ENCODE results near the gene ADNP2. TPM values are rescaled to one million over a fixed set of nuclear protein-coding genes. Genes with fewer than 3 reads are reported as not detected.

The ADNP2 gene
- total and polyA plus RNA-seq, 2 of the 4 experiments (the other 2 are of a cell fraction): 5.6 to 18.3 TPM

GRCh38 chr18:80181642-80182461 lies 72.8 kb downstream of the ADNP2 start:
- H3K9me3 ChIP-seq (ENCODE audit: control insufficient read depth, insufficient read depth, low read length): no peaks in the 10 kb centered on the region
- no peak overlapping the region for H3K14ac ChIP-seq (replicated peaks; ENCODE audit: low read depth, low read length)
- ATAC-seq (ENCODE audit: low read depth) (no peak), DNase-seq (no peak)
- dilution Hi-C loops (cut with HindIII; ENCODE audit: low sequenced_read_pairs, unreplicated experiment) (no loop called here), intact Hi-C loops (cut with micrococcal nuclease) (no loop called here), in situ Hi-C loops (cut with MboI; ENCODE audit: low sequenced_read_pairs) (no loop called here)
- peaks cover 3% of the 10 kb centered on the region; the same call in 1 of the 2 replicates for H4K20me1 ChIP-seq (ENCODE audit: insufficient read depth, low read length)
- BruUV-seq (replicated peaks): no TSS peak
- no peak overlapping the region for H4K91ac ChIP-seq (ENCODE audit: insufficient read depth, low read depth, low read length)
- no peak overlapping the region for H3K27ac ChIP-seq (ENCODE audit: insufficient read depth, low read length)
- H3K9me1 ChIP-seq (ENCODE audit: insufficient read depth, low read length): peaks cover 11% of the 10 kb centered on the region
- ChIA-PET POLR2A (ENCODE audit: unreplicated experiment) (no interaction called here), CTCF (interaction anchor here (1.5 kb wide), 1 partner anchor 24 kb away, joined by 4 read pairs; no protein-coding TSS in a partner anchor)
- no peak overlapping the region for H2AK9ac ChIP-seq (replicated peaks; ENCODE audit: low read depth, low read length, poor library complexity)
- H2AFZ ChIP-seq (replicated peaks; ENCODE audit: low read length, poor library complexity): no peak overlapping the region
- H3K9ac ChIP-seq (ENCODE audit: low read depth, low read length): no peak overlapping the region
- H3K4me2 ChIP-seq (ENCODE audit: low read depth, low read length): no peak overlapping the region
- no peak overlapping the region for H2BK15ac ChIP-seq (ENCODE audit: low read depth, low read length)
- H3K56ac ChIP-seq (ENCODE audit: extremely low read depth, insufficient read depth, low read length): no peak overlapping the region
- no peaks in the 10 kb centered on the region for H3K36me3 ChIP-seq (ENCODE audit: control insufficient read depth, insufficient read depth, low read length)
- H3K4me3 ChIP-seq (ENCODE audit: insufficient read depth, low read depth, low read length): no peak overlapping the region
- peaks cover 0 to 15% of the 10 kb centered on the region in 2 experiments; a peak in 2 of 4 replicates for H3K79me1 ChIP-seq (ENCODE audit: low read depth in 1 of 2, low read length in 2 of 2)
- TF ChIP-seq SMC3 (IDR thresholded peaks at IDR 0.05; ENCODE audit: low read depth, low read length) (no peak), RFX5 (IDR thresholded peaks at IDR 0.05; ENCODE audit: low read depth, low read length) (no peak), MAFK (IDR thresholded peaks at IDR 0.05; ENCODE audit: low read depth, low read length) (no peak), CEBPB (IDR thresholded peaks at IDR 0.05; ENCODE audit: low read depth, low read length) (0 out of 2 replicates have a peak, but pooled peaks have one; percentile 42), ELK1 (IDR thresholded peaks at IDR 0.05; ENCODE audit: borderline replicate concordance, low read depth, low read length) (no peak)
- H2BK120ac ChIP-seq (ENCODE audit: low read depth, low read length): no peak overlapping the region
- H3K4me1 ChIP-seq (ENCODE audit: control insufficient read depth, insufficient read depth, low read length): no peaks in the 10 kb centered on the region; the same call in 1 of the 2 replicates
- no peak overlapping the region for H3K18ac ChIP-seq (ENCODE audit: low read depth, low read length)
- H3K23ac ChIP-seq (ENCODE audit: low read depth, low read length): no peak overlapping the region
- no peak overlapping the region for H3K4ac ChIP-seq (ENCODE audit: low read depth, low read length)
- H4K5ac ChIP-seq (ENCODE audit: low read depth, low read length): no peak overlapping the region
- 89% methylated on average over 3 of the region's 12 CpGs; no CpG with 5 or more reads in 1 of the 2 experiments for WGBS, 2 experiments (ENCODE audit: extremely low coverage in 2 of 2, insufficient read length in 1 of 2)
- H2AK5ac ChIP-seq (ENCODE audit: low read depth, low read length): no peak overlapping the region
- no peaks in the 10 kb centered on the region for H3K27me3 ChIP-seq (ENCODE audit: control insufficient read depth, insufficient read depth, low read length)
- H2BK5ac ChIP-seq (ENCODE audit: low read depth, low read length, poor library complexity, severe bottlenecking): no peak overlapping the region
- H2BK20ac ChIP-seq (ENCODE audit: low read depth, low read length): no peak overlapping the region
- H4K8ac ChIP-seq (ENCODE audit: low read depth in 2 of 2, low read length in 2 of 2): no peak overlapping the region

Data from IMR-90 (cell line).